WERI-Rb-1 (cell line): Measurements from ENCODE around the gene ERMARD.

Experiments used
- DNase-seq: peaks from one replicate; pipeline ENCODE4 v3.0.0-alpha.2; 2020
- H3K27ac ChIP-seq: fragments of 250-450 bp; sonication (Bioruptor Pico); 2 replicates; pipeline ENCODE4 v1.5.1; 2020; ENCODE audit warnings: mild to moderate bottlenecking, moderate library complexity
- H3K27me3 ChIP-seq: fragments of 250-450 bp; sonication (Bioruptor Pico); 2 replicates; pipeline ENCODE4 v1.5.1; 2021; ENCODE audit warnings: mild to moderate bottlenecking, low read depth, moderate library complexity; ENCODE audit not compliant: insufficient read depth, severe bottlenecking
- H3K36me3 ChIP-seq: fragments of 250-450 bp; sonication (Bioruptor Pico); 2 replicates; pipeline ENCODE4 v1.5.1; 2020; ENCODE audit warnings: mild to moderate bottlenecking, moderate library complexity
- H3K4me3 ChIP-seq: 2 replicates; pipeline ENCODE4 v1.5.1; 2011; ENCODE audit warnings: low read depth, mild to moderate bottlenecking, control low read depth, low read length
- H3K9me3 ChIP-seq: fragments of 250-450 bp; sonication (Bioruptor Pico); 2 replicates; pipeline ENCODE4 v1.5.1; 2021; ENCODE audit warnings: mild to moderate bottlenecking, moderate library complexity; ENCODE audit not compliant: severe bottlenecking
- CTCF ChIP-seq: IDR thresholded peaks from 2 replicates; pipeline ENCODE4 v1.5.1; 2011; ENCODE audit warnings: low read depth, mild to moderate bottlenecking, control low read depth, inconsistent platforms, low read length

ERMARD gene

GRCh38 chr6:169780571-169781091 lies 29.2 kb downstream of the ERMARD start:
- Histone ChIP-seq H3K9me3 (no peaks in the 10 kb centered on the region), H3K36me3 (no peaks in the 10 kb centered on the region; the same call in 1 of the 2 replicates), H3K27ac (no peak overlapping the region), H3K4me3 (no peak overlapping the region), H3K27me3 (no peaks in the 10 kb centered on the region)
- TF ChIP-seq CTCF: no peak
- DNase-seq: no peak

- no peak for TF ChIP-seq CTCF
- Histone ChIP-seq H3K36me3 (no peaks in the 10 kb centered on the region), H3K9me3 (no peaks in the 10 kb centered on the region), H3K27ac (no peak overlapping the region), H3K4me3 (no peak overlapping the region), H3K27me3 (no peaks in the 10 kb centered on the region)
- DNase-seq: no peak
These were observed 31.5 kb downstream of the ERMARD start for GRCh38 chr6:169782966-169783365.

- H3K36me3 ChIP-seq: no peaks in the 10 kb centered on the region
- DNase-seq: no peak
- no peaks in the 10 kb centered on the region for H3K9me3 ChIP-seq
- H3K4me3 ChIP-seq: no peak overlapping the region
- H3K27me3 ChIP-seq: no peaks in the 10 kb centered on the region
- no peak for TF ChIP-seq CTCF
- no peak overlapping the region for H3K27ac ChIP-seq
These were observed 32.0 kb downstream of the ERMARD start for GRCh38 chr6:169783401-169783800.

- Histone ChIP-seq H3K36me3 (no peaks in the 10 kb centered on the region), H3K4me3 (no peak overlapping the region), H3K27ac (no peak overlapping the region), H3K9me3 (no peaks in the 10 kb centered on the region), H3K27me3 (no peaks in the 10 kb centered on the region)
- TF ChIP-seq CTCF: no peak
- no peak for DNase-seq
These were observed 32.8 kb downstream of the ERMARD start for GRCh38 chr6:169783971-169784820.

GRCh38 chr6:169784821-169785340 lies 33.5 kb downstream of the ERMARD start:
- Histone ChIP-seq H3K36me3 (no peaks in the 10 kb centered on the region), H3K9me3 (no peaks in the 10 kb centered on the region), H3K27ac (no peak overlapping the region), H3K4me3 (no peak overlapping the region), H3K27me3 (no peaks in the 10 kb centered on the region)
- DNase-seq: no peak
- TF ChIP-seq CTCF: no peak
